ENCODE measurements around the gene COG5. TPM values are rescaled to one million over a fixed set of nuclear protein-coding genes. Genes with fewer than 3 reads are reported as not detected.
A peak's percentile ranks its signal among the peaks of the same experiment; 100 is the strongest.

COG5 gene
- total RNA-seq, 1 donor from 2014 or later, result 49.1 TPM

DNA sequence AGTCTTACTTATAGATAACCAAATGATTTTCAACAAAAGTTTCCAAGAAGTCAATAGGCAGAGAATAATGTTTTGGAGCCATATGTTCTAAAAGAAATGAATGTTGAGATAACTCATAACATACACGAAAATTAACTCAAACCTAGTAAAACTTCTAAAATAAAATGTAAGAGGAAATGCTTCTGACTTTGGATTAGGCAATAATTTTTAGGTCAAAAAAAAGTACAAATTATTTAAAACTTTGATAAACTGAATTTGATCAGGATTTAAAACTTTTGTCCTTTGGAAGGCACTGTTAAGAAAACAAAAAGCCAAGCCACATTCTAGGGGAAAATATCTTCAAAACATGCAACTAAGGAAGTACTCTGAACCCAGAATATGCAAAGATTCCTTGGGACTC lies 242.1 kb downstream of the COG5 start:
- peaks cover 4% of the 10 kb centered on the region for H3K36me3 ChIP-seq
- no peak overlapping the region for H3K27ac ChIP-seq
- DNase-seq (no peak), ATAC-seq (no peak)
- H3K27me3 ChIP-seq (ENCODE audit: low read depth), result no peaks in the 10 kb centered on the region
- intact Hi-C loops (cut with DNase I), result no loop called here
- TF ChIP-seq, protein P1, sequence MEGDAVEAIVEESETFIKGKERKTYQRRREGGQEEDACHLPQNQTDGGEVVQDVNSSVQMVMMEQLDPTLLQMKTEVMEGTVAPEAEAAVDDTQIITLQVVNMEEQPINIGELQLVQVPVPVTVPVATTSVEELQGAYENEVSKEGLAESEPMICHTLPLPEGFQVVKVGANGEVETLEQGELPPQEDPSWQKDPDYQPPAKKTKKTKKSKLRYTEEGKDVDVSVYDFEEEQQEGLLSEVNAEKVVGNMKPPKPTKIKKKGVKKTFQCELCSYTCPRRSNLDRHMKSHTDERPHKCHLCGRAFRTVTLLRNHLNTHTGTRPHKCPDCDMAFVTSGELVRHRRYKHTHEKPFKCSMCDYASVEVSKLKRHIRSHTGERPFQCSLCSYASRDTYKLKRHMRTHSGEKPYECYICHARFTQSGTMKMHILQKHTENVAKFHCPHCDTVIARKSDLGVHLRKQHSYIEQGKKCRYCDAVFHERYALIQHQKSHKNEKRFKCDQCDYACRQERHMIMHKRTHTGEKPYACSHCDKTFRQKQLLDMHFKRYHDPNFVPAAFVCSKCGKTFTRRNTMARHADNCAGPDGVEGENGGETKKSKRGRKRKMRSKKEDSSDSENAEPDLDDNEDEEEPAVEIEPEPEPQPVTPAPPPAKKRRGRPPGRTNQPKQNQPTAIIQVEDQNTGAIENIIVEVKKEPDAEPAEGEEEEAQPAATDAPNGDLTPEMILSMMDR (IDR thresholded peaks at IDR 0.05), result no peak
- no peak overlapping the region for H3K4me3 ChIP-seq
- no peaks in the 10 kb centered on the region for H3K4me1 ChIP-seq
- no peaks in the 10 kb centered on the region for H3K9me3 ChIP-seq

DNA sequence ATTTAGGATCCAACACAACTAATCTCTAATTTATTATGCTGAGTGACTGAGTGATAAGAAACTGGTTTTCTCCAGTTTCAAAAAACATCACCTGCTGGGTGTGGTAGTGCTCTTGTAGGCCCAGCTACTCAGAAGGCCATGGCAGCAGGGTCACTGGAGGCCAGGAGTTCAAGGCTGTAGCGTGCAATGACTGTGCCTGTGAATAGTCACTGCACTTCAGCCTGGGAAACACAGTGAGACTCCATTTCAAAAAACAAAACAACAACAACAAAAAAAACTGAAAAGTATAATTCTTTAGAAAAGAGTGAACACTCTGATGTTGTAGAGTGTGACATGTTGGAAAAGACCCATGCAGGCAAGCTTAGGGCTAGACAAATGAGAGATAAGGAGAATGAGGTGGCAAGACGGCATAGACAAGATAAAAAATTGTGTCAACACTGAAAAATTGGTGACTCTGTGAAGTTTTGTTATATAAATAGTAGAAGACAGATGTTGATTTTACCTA lies 243.9 kb downstream of the COG5 start:
- H3K27ac ChIP-seq, result no peak overlapping the region
- intact Hi-C loops (cut with DNase I), result no loop called here
- DNase-seq (no peak), ATAC-seq (no peak)
- no peaks in the 10 kb centered on the region for H3K9me3 ChIP-seq
- no peak overlapping the region for H3K4me3 ChIP-seq
- no peaks in the 10 kb centered on the region for H3K27me3 ChIP-seq (ENCODE audit: low read depth)
- TF ChIP-seq, protein P1 (IDR thresholded peaks at IDR 0.05), result no peak
- peaks cover 11% of the 10 kb centered on the region for H3K4me1 ChIP-seq
- H3K36me3 ChIP-seq, result peaks cover 4% of the 10 kb centered on the region

DNA sequence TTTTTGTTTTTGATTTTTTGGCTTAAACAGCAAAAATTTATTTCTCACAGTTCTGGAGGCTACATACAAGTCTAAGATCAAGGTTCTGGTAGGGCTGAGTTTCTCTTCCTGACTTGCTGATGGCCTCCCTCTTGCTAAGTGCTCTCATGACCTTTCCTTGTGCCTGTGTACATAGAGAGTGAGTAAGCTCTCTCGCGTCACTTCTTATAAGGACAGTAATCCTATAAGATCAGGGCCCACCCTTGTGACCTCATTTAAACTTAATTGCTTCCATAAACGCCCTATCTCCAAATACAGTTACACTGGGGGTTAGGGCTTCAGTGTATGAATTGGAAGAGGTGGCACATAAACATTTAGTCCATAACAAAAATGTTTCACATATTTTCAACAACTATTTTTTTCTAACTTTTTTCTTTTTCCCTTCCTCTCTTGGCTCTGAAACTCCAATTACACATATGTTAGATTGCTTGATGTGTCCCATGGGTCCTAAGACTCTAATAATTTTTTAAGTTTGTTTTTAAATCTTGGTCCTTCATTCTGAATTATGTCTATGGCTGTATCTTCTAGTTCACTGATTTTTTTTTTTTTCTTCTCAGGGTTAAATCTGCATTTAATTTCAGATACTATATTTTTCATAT lies 245.1 kb downstream of the COG5 start:
- H3K9me3 ChIP-seq, result no peaks in the 10 kb centered on the region
- TF ChIP-seq, protein P1 (IDR thresholded peaks at IDR 0.05), result no peak
- peak in 1 of 2 donors; percentile 56 for ATAC-seq
- no peak for DNase-seq
- no peak overlapping the region for H3K4me3 ChIP-seq
- peaks cover 11% of the 10 kb centered on the region for H3K4me1 ChIP-seq
- no peak overlapping the region for H3K27ac ChIP-seq
- intact Hi-C loops (cut with DNase I), result no loop called here
- H3K27me3 ChIP-seq (ENCODE audit: low read depth), result no peaks in the 10 kb centered on the region
- peaks cover 4% of the 10 kb centered on the region for H3K36me3 ChIP-seq

DNA sequence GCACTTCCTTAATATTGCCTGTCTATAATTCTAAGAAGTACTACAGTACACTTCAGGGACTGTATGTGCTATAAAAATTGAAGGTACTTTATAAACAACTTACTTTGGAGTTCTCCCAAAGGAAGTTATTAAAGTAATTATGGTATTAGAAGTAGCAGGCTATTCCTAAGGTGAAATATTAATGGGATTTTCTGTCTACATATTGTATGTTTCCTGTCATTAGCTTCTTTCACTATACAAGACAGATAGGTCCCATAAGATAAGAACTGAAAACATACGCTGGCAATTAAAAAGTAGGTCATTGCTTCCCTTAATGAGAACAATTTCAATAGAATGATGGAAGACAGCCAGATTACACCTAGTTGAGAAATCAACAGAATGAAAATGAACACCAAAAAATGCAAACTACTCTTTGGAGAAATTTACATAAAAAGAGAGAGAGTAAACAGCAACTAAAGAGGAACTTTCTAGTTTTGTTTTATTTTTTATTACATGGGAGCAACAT lies 248.0 kb downstream of the COG5 start:
- no peaks in the 10 kb centered on the region for H3K36me3 ChIP-seq
- H3K9me3 ChIP-seq, result no peaks in the 10 kb centered on the region
- H3K4me1 ChIP-seq, result peaks cover 11% of the 10 kb centered on the region
- H3K4me3 ChIP-seq, result no peak overlapping the region
- intact Hi-C loops (cut with DNase I), result no loop called here
- no peaks in the 10 kb centered on the region for H3K27me3 ChIP-seq (ENCODE audit: low read depth)
- TF ChIP-seq, protein P1 (IDR thresholded peaks at IDR 0.05), result no peak
- no peak overlapping the region for H3K27ac ChIP-seq
- no peak for ATAC-seq
- DNase-seq, result no peak

DNA sequence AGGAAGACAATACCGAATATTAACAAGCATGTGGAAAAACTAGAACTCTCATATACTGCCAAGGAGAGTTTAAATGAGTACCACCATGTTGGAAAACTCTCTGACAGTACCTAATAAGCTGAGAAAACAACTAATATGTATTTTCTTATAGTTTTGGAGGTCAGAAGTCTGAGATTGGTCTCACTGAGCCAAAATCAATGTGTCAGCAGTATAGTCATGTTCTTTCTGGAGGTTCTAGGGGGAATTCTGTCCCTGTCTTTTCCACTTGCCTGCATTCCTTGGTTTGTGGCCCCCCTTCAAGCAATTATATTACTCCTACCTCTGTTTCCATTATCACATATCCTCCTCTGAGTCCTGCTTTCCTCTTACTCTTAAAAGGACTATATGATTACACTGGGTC lies 250.4 kb downstream of the COG5 start:
- H3K36me3 ChIP-seq, result no peaks in the 10 kb centered on the region
- ATAC-seq (no peak), DNase-seq (no peak)
- intact Hi-C loops (cut with DNase I), result no loop called here
- H3K27me3 ChIP-seq (ENCODE audit: low read depth), result no peaks in the 10 kb centered on the region
- H3K9me3 ChIP-seq, result no peaks in the 10 kb centered on the region
- TF ChIP-seq, protein P1 (IDR thresholded peaks at IDR 0.05), result no peak
- H3K4me1 ChIP-seq, result peaks cover 11% of the 10 kb centered on the region
- no peak overlapping the region for H3K4me3 ChIP-seq
- H3K27ac ChIP-seq, result no peak overlapping the region
